B cell (primary cell): ENCODE results near the gene ARAF. TPM values are rescaled to one million over a fixed set of nuclear protein-coding genes. Genes with fewer than 3 reads are reported as not detected.

Experiments used
- ATAC-seq: fragments of 200-7000 bp; cut with Tn5 transposase; one replicate; pipeline ENCODE4 v1.10.0; 2021; ENCODE audit warnings: low read depth, mild to moderate bottlenecking, moderate number of reproducible peaks, moderate library complexity
- CTCF ChIA-PET: fragments of 350-600 bp; sonication (Branson Sonifier 250); formaldehyde crosslinking; loops from one replicate; lab custom pipeline; 2021; ENCODE audit warnings: antibody characterized with exemption, inconsistent platforms; lab: Charles Lee
- POLR2A ChIA-PET: fragments of 350-600 bp; sonication (Branson Sonifier 250); formaldehyde crosslinking; loops from one replicate; lab custom pipeline; 2021; ENCODE audit warnings: antibody characterized with exemption; lab: Charles Lee
- DNase-seq: peaks from one replicate; pipeline ENCODE4 v3.0.0; 2013
- H2AFZ ChIP-seq: 2 replicates; pipeline ENCODE4 v1.6.1; 2012; ENCODE audit warnings: mild to moderate bottlenecking, low read depth, low read length; ENCODE audit not compliant: insufficient read depth, poor library complexity, severe bottlenecking
- H3K27ac ChIP-seq, 2 donors: 1 replicate in 1 of 2; 2 replicates in 1 of 2; pipeline ENCODE4 v1.5.1; 2012 to 2013; ENCODE audit warnings: low read length in 2 of 2, mild to moderate bottlenecking in 2 of 2, moderate library complexity in 1 of 2
- H3K27me3 ChIP-seq, 4 experiments: fragments of 200-600 bp in 1 of 4; sonication (generic) in 1 of 4; replicated peaks in 1 of 4; 1 replicate in 2 of 4; 2 replicates in 2 of 4; pipeline versions ENCODE4 v1.6.1 to v1.7.0; 2013 to 2016; ENCODE audit warnings: low read length in 3 of 4, mild to moderate bottlenecking in 2 of 4, mixed read lengths in 1 of 4, moderate library complexity in 1 of 4; ENCODE audit not compliant: insufficient read depth in 4 of 4, control insufficient read depth in 3 of 4; ENCODE audit errors: control extremely low read depth in 1 of 4
- H3K36me3 ChIP-seq, 2 experiments: replicated peaks in 1 of 2; 1 replicate in 1 of 2; 2 replicates in 1 of 2; pipeline versions ENCODE4 v1.6.1 to v1.7.1; 2013; ENCODE audit warnings: low read length in 1 of 2; ENCODE audit not compliant: insufficient read depth in 2 of 2, control insufficient read depth in 1 of 2; ENCODE audit errors: control extremely low read depth in 1 of 2, extremely low read depth in 1 of 2
- H3K4me1 ChIP-seq, 2 donors: fragments of 200-600 bp in 1 of 2; sonication (generic) in 1 of 2; 1 replicate in 1 of 2; 2 replicates in 1 of 2; pipeline versions ENCODE4 v1.5.1 to v1.6.1; 2013 to 2017; ENCODE audit warnings: low read length in 2 of 2; ENCODE audit not compliant: control insufficient read depth in 2 of 2, insufficient read depth in 2 of 2
- H3K4me2 ChIP-seq: replicated peaks from 2 replicates; pipeline ENCODE3; 2012; ENCODE audit warnings: mild to moderate bottlenecking, low read depth, low read length; ENCODE audit not compliant: poor library complexity, severe bottlenecking
- H3K4me3 ChIP-seq, 5 experiments: fragments of 200-600 bp in 1 of 5; sonication (generic) in 1 of 5; 1 replicate in 3 of 5; 2 replicates in 2 of 5; pipeline versions ENCODE4 v1.5.1 to v1.7.0; 2011 to 2016; ENCODE audit warnings: low read length in 4 of 5, mild to moderate bottlenecking in 4 of 5, low read depth in 2 of 5, control low read depth in 1 of 5, moderate library complexity in 1 of 5; ENCODE audit not compliant: insufficient read depth in 1 of 5; ENCODE audit errors: control extremely low read depth in 1 of 5, extremely low read depth in 1 of 5
- H3K79me2 ChIP-seq: fragments of 200-600 bp; sonication (generic); one replicate; pipeline ENCODE4 v1.6.0; 2016; ENCODE audit warnings: low read length; ENCODE audit not compliant: control insufficient read depth, insufficient read depth
- H3K9ac ChIP-seq: fragments of 200-600 bp; sonication (generic); 2 replicates; pipeline ENCODE4 v1.6.1; 2017; ENCODE audit warnings: mild to moderate bottlenecking, low read length, moderate library complexity
- H3K9me3 ChIP-seq, 3 donors: one replicate each; pipeline versions ENCODE4 v1.6.1 to v1.7.1; 2013; ENCODE audit warnings: low read length in 2 of 3; ENCODE audit not compliant: control insufficient read depth in 2 of 3, insufficient read depth in 1 of 3; ENCODE audit errors: control extremely low read depth in 1 of 3
- H4K20me1 ChIP-seq: 2 replicates; pipeline ENCODE4 v1.6.0; 2012; ENCODE audit warnings: mild to moderate bottlenecking, low read length; ENCODE audit not compliant: insufficient read depth, control insufficient read depth, poor library complexity, severe bottlenecking
- H3K27ac Mint-ChIP-seq: one replicate; pipeline ENCODE4 v1.8.0; 2021; ENCODE audit warnings: mixed read lengths
- H3K27me3 Mint-ChIP-seq: one replicate; pipeline ENCODE4 v1.8.0; 2021; ENCODE audit warnings: mixed read lengths
- H3K4me1 Mint-ChIP-seq: one replicate; pipeline ENCODE4 v1.8.0; 2021; ENCODE audit warnings: mixed read lengths
- H3K4me3 Mint-ChIP-seq: one replicate; pipeline ENCODE4 v1.8.0; 2021; ENCODE audit warnings: mixed read lengths
- H3K9me3 Mint-ChIP-seq: one replicate; pipeline ENCODE4 v1.8.0; 2022; ENCODE audit warnings: mixed read lengths; ENCODE audit not compliant: insufficient read depth
- CTCF ChIP-seq: fragments of 200-600 bp; IDR thresholded peaks from one replicate; pipeline ENCODE4 v1.8.0; 2022; ENCODE audit warnings: antibody characterized with exemption, mild to moderate bottlenecking
- EZH2 ChIP-seq: IDR thresholded peaks from 2 replicates; pipeline ENCODE4 v1.6.1; 2012; ENCODE audit warnings: borderline replicate concordance, low read depth, mild to moderate bottlenecking, moderate library complexity, low read length; ENCODE audit not compliant: insufficient read depth, poor library complexity, severe bottlenecking
- WGBS: methylation state at CpG from one replicate; pipeline ENCODE4 v1.1.5; 2013; ENCODE audit warnings: missing lambda C conversion rate; ENCODE audit not compliant: insufficient coverage; 5-methylcytosine and 5-hydroxymethylcytosine counted together
- intact Hi-C: fragments of 100-400 bp; cut with micrococcal nuclease; formaldehyde crosslinking; loops from one replicate; pipeline ENCODE4 v1.10.0; 2022
- polyA plus RNA-seq: library from polyadenylated mRNA; depleted of rRNA; stranded (reverse); fragments of >200 nt; gene quantifications from 2 replicates; pipeline ENCODE4 v1.2.3, GENCODE V29; 2012
- total RNA-seq, 2 donors: library from RNA; stranded (reverse); fragments of 120-200 nt in 1 of 2; gene quantifications; 1 replicate in 1 of 2; 2 replicates in 1 of 2; pipeline versions ENCODE4 v1.2.3 to v1.2.4, GENCODE V29; 2013 to 2022

Gene ARAF
- total and polyA plus RNA-seq, 2 donors (not counting 1 experiment from before 2014, with no cell fraction given), result 97.9 to 127 TPM

DNA sequence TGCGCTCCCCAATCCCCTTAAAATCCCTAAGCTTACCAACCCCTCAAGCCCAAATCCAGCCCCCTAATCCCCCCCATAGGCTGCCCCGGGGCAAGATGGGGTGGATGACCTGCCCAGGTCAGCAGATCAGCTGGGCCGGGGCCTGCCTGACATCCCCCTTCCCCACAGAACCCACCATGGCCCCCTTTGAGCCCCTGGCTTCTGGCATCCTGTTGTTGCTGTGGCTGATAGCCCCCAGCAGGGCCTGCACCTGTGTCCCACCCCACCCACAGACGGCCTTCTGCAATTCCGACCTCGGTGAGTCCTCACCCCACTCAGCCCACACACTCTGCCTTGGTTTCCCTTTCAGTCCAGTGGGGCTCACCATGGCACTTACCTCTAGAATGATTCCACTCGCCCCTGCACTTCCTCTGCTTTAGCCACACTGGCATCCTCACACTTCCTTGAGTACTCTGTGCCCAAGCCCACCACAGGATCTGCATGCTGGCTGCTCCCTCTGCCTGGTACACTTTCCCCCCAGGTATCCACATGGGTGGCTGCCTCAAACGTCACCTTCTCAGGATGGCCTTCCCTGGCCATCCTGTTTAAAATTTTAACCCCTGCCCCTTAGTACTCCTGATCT, 22.3 kb downstream of the ARAF start:
- H3K27ac Mint-ChIP-seq, result peak overlapping the region; percentile 16
- no peak overlapping the region for H3K9ac ChIP-seq
- peaks cover 5 to 13% of the 10 kb centered on the region in 2 donors for H3K4me1 ChIP-seq
- no peak overlapping the region for H3K4me2 ChIP-seq
- no peaks in the 10 kb centered on the region for H3K27me3 ChIP-seq
- H3K36me3 ChIP-seq, result no peaks in the 10 kb centered on the region
- H3K9me3 Mint-ChIP-seq, result no peaks in the 10 kb centered on the region
- H3K9me3 ChIP-seq, result no peaks in the 10 kb centered on the region
- no peaks in the 10 kb centered on the region for H4K20me1 ChIP-seq
- CTCF ChIA-PET, result no interaction called here
- H3K27ac ChIP-seq, result no peak overlapping the region
- POLR2A ChIA-PET, result interaction anchor here (0.6 to 0.7 kb wide), 2 partner anchors 12 to 348 kb away, joined by 3 read pairs; no protein-coding TSS in a partner anchor
- peaks cover 12% of the 10 kb centered on the region for H3K4me1 Mint-ChIP-seq
- ATAC-seq (no peak), DNase-seq (no peak)
- no peak overlapping the region for H3K4me3 ChIP-seq
- 32% methylated on average over 6 of the region's 8 CpGs for WGBS
- no peak for TF ChIP-seq CTCF
- TF ChIP-seq EZH2, result no peak
- H3K4me3 Mint-ChIP-seq, result no peak overlapping the region
- no peaks in the 10 kb centered on the region for H3K79me2 ChIP-seq
- intact Hi-C loops, result no loop called here
- peaks cover under 1% of the 10 kb centered on the region for H3K27me3 Mint-ChIP-seq
- no peak overlapping the region for H2AFZ ChIP-seq

- no peak overlapping the region for H3K9ac ChIP-seq
- H3K27ac ChIP-seq, result no peak overlapping the region
- CTCF ChIA-PET, result no interaction called here
- peaks cover 9% of the 10 kb centered on the region for H3K4me1 Mint-ChIP-seq
- no peak overlapping the region for H3K4me3 Mint-ChIP-seq
- no peaks in the 10 kb centered on the region for H4K20me1 ChIP-seq
- no peaks in the 10 kb centered on the region for H3K79me2 ChIP-seq
- no peaks in the 10 kb centered on the region for H3K27me3 ChIP-seq
- no peaks in the 10 kb centered on the region for H3K36me3 ChIP-seq
- H3K9me3 ChIP-seq, result no peaks in the 10 kb centered on the region
- WGBS, result 83% methylated on average over 1 of the region's 6 CpGs
- H3K9me3 Mint-ChIP-seq, result no peaks in the 10 kb centered on the region
- no peak overlapping the region for H3K4me2 ChIP-seq
- intact Hi-C loops, result no loop called here
- H2AFZ ChIP-seq, result no peak overlapping the region
- ATAC-seq, result no peak
- H3K27me3 Mint-ChIP-seq, result no peaks in the 10 kb centered on the region
- no peak overlapping the region for H3K4me3 ChIP-seq
- no peak for DNase-seq
- no peak overlapping the region for H3K27ac Mint-ChIP-seq
- POLR2A ChIA-PET, result no interaction called here
- peaks cover 5 to 13% of the 10 kb centered on the region in 2 donors for H3K4me1 ChIP-seq
- no peak for TF ChIP-seq CTCF
- TF ChIP-seq EZH2, result no peak
These were observed 23.7 kb downstream of the ARAF start for GRCh38 chrX:47584714-47585113.
